Chondrocyte (in vitro differentiated cells): ENCODE results near the gene SULT2A1. TPM values are rescaled to one million over a fixed set of nuclear protein-coding genes. Genes with fewer than 3 reads are reported as not detected.
"Not testable (repeated sequence)": the region's sequence is repeated elsewhere in the genome, so short reads cannot be mapped to it uniquely, and the experiment has no call there.

Source experiments
- DNase-seq: peaks from one replicate; pipeline ENCODE4 v3.0.0; 2021; ENCODE audit warnings: mixed read lengths, low spot score
- H3K27ac Mint-ChIP-seq: one replicate; pipeline ENCODE4 v1.8.0; 2021; ENCODE audit warnings: mild to moderate bottlenecking, moderate library complexity, mixed read lengths; ENCODE audit not compliant: unreplicated experiment
- H3K27me3 Mint-ChIP-seq: 2 replicates; pipeline ENCODE4 v1.8.0; 2021; ENCODE audit warnings: low read depth, mixed read lengths
- H3K36me3 Mint-ChIP-seq: 2 replicates; pipeline ENCODE4 v1.8.0; 2021; ENCODE audit warnings: low read depth, mixed read lengths
- H3K4me1 Mint-ChIP-seq: 2 replicates; pipeline ENCODE4 v1.8.0; 2021; ENCODE audit warnings: low read depth, mild to moderate bottlenecking, mixed read lengths
- H3K4me3 Mint-ChIP-seq: one replicate; pipeline ENCODE4 v1.8.0; 2021; ENCODE audit warnings: mild to moderate bottlenecking, moderate library complexity, mixed read lengths; ENCODE audit not compliant: unreplicated experiment
- H3K9me3 Mint-ChIP-seq: 2 replicates; pipeline ENCODE4 v1.8.0; 2021; ENCODE audit warnings: low read depth, mixed read lengths
- total RNA-seq: library from RNA; stranded (reverse); gene quantifications from 3 replicates; pipeline ENCODE4 v1.2.1, GENCODE V29; 2021
- TF ChIP-seq, protein P1 (sequence below): fragments of 200-600 bp; sonication (generic); IDR thresholded peaks from 2 replicates; pipeline ENCODE4 v1.5.0; 2021; ENCODE audit warnings: antibody characterized with exemption, mild to moderate bottlenecking, moderate library complexity

The SULT2A1 gene
- total RNA-seq, 1 donor from 2014 or later, result not detected

DNA sequence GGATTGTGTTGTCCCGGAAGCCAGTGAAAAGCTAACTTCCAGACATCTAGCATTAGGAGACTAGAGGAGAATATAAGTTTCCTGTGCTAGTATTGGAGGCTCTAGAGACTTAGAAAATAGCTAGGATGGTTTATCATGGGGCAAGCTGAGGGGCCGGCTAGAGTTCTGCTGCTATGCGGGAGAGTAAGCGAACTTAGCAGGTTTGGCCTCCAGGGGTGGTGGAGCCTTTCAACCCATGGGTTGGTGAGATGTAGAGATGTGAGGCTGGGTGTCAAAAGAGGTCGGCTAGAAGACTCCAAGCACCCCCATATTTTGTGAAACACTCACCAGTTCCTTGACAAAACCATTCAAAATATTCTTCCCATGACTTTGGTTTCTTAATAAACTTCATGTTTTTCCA lies 4.4 kb downstream of the SULT2A1 start:
- Mint-ChIP-seq H3K36me3 (no peaks in the 10 kb centered on the region), H3K27ac (no peak overlapping the region), H3K4me1 (no peaks in the 10 kb centered on the region), H3K27me3 (peaks cover 30% of the 10 kb centered on the region), H3K9me3 (peaks cover 3% of the 10 kb centered on the region), H3K4me3 (no peak overlapping the region)
- TF ChIP-seq, protein P1, sequence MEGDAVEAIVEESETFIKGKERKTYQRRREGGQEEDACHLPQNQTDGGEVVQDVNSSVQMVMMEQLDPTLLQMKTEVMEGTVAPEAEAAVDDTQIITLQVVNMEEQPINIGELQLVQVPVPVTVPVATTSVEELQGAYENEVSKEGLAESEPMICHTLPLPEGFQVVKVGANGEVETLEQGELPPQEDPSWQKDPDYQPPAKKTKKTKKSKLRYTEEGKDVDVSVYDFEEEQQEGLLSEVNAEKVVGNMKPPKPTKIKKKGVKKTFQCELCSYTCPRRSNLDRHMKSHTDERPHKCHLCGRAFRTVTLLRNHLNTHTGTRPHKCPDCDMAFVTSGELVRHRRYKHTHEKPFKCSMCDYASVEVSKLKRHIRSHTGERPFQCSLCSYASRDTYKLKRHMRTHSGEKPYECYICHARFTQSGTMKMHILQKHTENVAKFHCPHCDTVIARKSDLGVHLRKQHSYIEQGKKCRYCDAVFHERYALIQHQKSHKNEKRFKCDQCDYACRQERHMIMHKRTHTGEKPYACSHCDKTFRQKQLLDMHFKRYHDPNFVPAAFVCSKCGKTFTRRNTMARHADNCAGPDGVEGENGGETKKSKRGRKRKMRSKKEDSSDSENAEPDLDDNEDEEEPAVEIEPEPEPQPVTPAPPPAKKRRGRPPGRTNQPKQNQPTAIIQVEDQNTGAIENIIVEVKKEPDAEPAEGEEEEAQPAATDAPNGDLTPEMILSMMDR, result no peak
- DNase-seq, result no peak

DNA sequence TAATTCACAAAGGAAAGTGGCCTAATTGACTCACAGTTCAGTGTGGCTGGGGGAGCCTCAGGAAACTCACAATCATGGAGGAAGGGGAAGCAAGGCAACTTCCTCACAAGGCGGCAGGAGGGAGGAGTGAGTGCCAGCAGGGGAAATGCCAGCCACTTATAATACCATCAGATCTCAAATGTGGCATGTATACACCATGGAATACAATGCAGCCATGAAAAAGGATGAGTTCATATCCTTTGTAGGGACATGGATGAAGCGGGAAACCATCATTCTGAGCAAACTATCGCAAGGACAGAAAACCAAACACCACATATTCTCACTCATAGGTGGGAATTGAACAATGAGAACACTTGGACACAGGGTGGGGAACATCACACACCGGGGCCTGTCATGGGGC lies 6.7 kb downstream of the SULT2A1 start:
- not testable (repeated sequence) for DNase-seq, H3K9me3 Mint-ChIP-seq, H3K36me3 Mint-ChIP-seq, H3K27ac Mint-ChIP-seq, H3K4me3 Mint-ChIP-seq, H3K4me1 Mint-ChIP-seq
- H3K27me3 Mint-ChIP-seq, result peaks cover 22% of the 10 kb centered on the region

DNA sequence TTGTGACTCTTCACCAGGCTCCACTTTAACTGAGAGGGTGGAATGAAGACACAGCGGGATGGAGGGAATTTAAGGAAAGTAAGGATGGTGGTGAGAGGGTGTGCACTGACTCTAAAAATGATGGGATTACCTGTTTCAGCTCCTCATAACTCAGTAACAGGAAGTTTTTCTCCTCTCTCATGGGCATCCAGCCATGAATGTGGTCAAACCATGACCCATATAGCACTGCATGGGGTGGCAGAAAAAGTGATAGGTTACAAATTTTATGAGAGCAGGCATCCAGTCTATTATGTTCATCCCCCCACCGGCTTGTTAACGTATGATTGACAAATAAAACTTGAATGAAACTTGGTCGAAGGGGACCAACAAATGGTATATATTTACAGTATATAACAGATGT lies 7.2 kb downstream of the SULT2A1 start:
- no peak overlapping the region for H3K27ac Mint-ChIP-seq
- H3K4me1 Mint-ChIP-seq, result no peaks in the 10 kb centered on the region
- TF ChIP-seq, protein P1, result no peak
- H3K4me3 Mint-ChIP-seq, result no peak overlapping the region
- DNase-seq, result no peak
- H3K36me3 Mint-ChIP-seq, result no peaks in the 10 kb centered on the region
- peaks cover 26% of the 10 kb centered on the region for H3K27me3 Mint-ChIP-seq
- H3K9me3 Mint-ChIP-seq, result peaks cover 3% of the 10 kb centered on the region

DNA sequence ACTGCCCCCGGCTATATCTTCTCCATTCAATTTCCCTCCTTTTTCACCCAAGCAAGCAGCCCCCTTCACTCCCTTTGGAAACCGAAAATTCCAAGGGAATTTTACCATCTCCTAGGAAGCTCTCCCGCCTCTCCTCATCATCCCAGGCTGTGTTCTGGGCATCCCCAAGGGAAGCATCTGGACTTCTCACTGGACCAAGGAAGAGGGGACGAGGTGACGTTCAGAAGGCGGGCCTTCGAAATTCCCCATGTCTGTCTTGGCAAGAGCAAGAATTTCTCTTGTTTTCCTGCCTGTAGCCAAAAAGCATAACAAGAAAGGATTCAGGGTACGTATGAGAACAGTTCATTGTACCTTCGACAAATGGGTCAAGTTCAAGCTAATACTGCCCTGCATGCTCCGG lies 20.9 kb downstream of the SULT2A1 start:
- Mint-ChIP-seq H3K27ac (no peak overlapping the region), H3K9me3 (peaks cover 2% of the 10 kb centered on the region), H3K4me1 (peaks cover 4% of the 10 kb centered on the region), H3K27me3 (peaks cover 2% of the 10 kb centered on the region), H3K36me3 (no peaks in the 10 kb centered on the region), H3K4me3 (no peak overlapping the region)
- TF ChIP-seq, protein P1, result no peak
- DNase-seq, result no peak

DNA sequence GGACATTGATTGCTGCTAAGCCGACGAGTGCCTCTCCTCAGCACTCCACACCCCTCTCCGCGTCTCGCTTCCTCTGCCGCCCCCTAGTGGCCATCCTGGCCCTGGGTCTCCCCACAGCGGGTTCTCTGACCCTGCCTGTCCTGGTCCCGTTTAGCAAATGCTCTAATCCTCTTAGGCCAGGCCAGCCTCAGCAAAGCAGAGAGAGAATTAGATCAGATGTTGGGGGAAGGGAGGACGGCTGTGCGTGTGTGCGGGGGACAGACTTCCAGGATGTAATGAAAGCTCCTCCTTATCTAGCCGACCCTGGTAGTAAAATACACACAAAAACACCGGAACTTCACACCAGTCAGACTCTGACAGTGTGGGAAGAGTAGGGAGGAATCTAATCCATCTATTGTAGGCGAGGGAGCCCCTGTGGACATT lies 22.6 kb downstream of the SULT2A1 start:
- TF ChIP-seq, protein P1, result peak; percentile 98
- no peak overlapping the region for H3K27ac Mint-ChIP-seq
- no peak overlapping the region for H3K4me3 Mint-ChIP-seq
- no peak for DNase-seq
- H3K4me1 Mint-ChIP-seq, result no peaks in the 10 kb centered on the region
- H3K27me3 Mint-ChIP-seq, result peaks cover 2% of the 10 kb centered on the region
- peaks cover 2% of the 10 kb centered on the region for H3K9me3 Mint-ChIP-seq
- H3K36me3 Mint-ChIP-seq, result no peaks in the 10 kb centered on the region

DNA sequence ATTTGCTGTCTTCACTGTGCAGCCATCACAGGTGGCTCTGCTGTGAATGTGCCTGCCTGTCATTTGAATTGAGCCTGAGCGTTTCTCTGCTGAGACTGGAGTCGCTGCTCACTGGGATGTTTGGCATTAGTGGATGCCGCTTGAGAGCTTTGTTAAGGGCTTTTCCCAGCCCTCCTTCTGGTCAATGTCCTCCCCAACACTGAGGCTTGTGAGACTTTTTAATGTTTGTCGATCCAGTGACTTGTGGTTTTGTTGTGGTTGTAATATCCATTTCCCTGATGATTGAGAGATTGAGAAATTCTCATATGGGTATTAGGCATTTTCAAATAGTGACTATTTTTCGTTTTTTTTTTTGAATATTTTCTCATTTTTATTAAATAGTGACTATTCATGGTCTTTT lies 24.5 kb downstream of the SULT2A1 start:
- H3K27me3 Mint-ChIP-seq, result peaks cover 2% of the 10 kb centered on the region
- peaks cover 2% of the 10 kb centered on the region for H3K9me3 Mint-ChIP-seq

More for the DNA sequence above, 24.5 kb downstream of the SULT2A1 start:
- H3K4me1 Mint-ChIP-seq, result no peaks in the 10 kb centered on the region
- H3K27ac Mint-ChIP-seq, result no peak overlapping the region
- no peak for DNase-seq
- H3K4me3 Mint-ChIP-seq, result no peak overlapping the region
- H3K36me3 Mint-ChIP-seq, result no peaks in the 10 kb centered on the region
- TF ChIP-seq, protein P1, result no peak
